ENCODE data around the gene SH3PXD2A. TPM values are rescaled to one million over a fixed set of nuclear protein-coding genes. Genes with fewer than 3 reads are reported as not detected.

Gene SH3PXD2A
- total and polyA plus RNA-seq, 10 of the 15 experiments (the other 5 are each of a cell fraction or from before 2014, with no cell fraction given), result 0.63 to 14.0 (median 4.4) TPM

- ChIA-PET RAD21 (ENCODE audit: unreplicated experiment) (no interaction called here), SMC1A (ENCODE audit: uncharacterized antibody, unreplicated experiment) (no interaction called here), CTCF (interaction anchor here (0.8 to 1.4 kb wide), 2 partner anchors 8 to 87 kb away, joined by 3 to 6 read pairs; no protein-coding TSS in a partner anchor), POLR2A (no interaction called here)
- no peak overlapping the region for H3K4me3 ChIP-seq
- FAIRE-seq (no peak), DNase-seq (ENCODE audit: low read depth, low spot score) (no peak), ATAC-seq (no peak)
- intact Hi-C loops (cut with micrococcal nuclease; ENCODE audit: unreplicated experiment), result no loop called here
- 56% methylated on average over 7 of the region's 9 CpGs for WGBS (ENCODE audit: insufficient coverage, insufficient replicate concordance, low lambda C conversion rate, missing lambda C conversion rate)
- no TSS peak for BruUV-seq (replicated peaks)
- H3K27me3 ChIP-seq (replicated peaks in 1 of 2; ENCODE audit: control insufficient read depth in 2 of 2, insufficient read depth in 2 of 2, low read length in 1 of 2), result no peaks in the 10 kb centered on the region
- in situ Hi-C loops (cut with MboI), result no loop called here
- H3K4me2 ChIP-seq (ENCODE audit: control insufficient read depth, insufficient read depth), result no peak overlapping the region
- H3K36me3 ChIP-seq (ENCODE audit: control insufficient read depth in 2 of 2, insufficient read depth in 2 of 2, low read length in 1 of 2), result no peaks in the 10 kb centered on the region
- no peak overlapping the region for H3K27ac ChIP-seq (ENCODE audit: control insufficient read depth, insufficient read depth)
- H3K4me1 ChIP-seq (ENCODE audit: control insufficient read depth, insufficient read depth, low read length), result no peaks in the 10 kb centered on the region
- no peaks in the 10 kb centered on the region for H4K20me1 ChIP-seq (ENCODE audit: control insufficient read depth, insufficient read depth)
- H3K9ac ChIP-seq (ENCODE audit: control insufficient read depth, insufficient read depth, low read length), result no peak overlapping the region
- TF ChIP-seq IRF3 (IDR thresholded peaks at IDR 0.05), result no peak
- no peak for TF ChIP-seq HDAC6 (IDR thresholded peaks at IDR 0.05; ENCODE audit: unreplicated experiment)
- TF ChIP-seq YBX1 (IDR thresholded peaks at IDR 0.05), result no peak
- no peak for TF ChIP-seq POLR2A (IDR thresholded peaks at IDR 0.05; ENCODE audit: low read depth, low read length)
- no peak for TF ChIP-seq NBN (IDR thresholded peaks at IDR 0.05)
- no peak for TF ChIP-seq ESRRA (IDR thresholded peaks at IDR 0.05; ENCODE audit: low read length)
- no peak for TF ChIP-seq RB1 (IDR thresholded peaks at IDR 0.05; ENCODE audit: borderline replicate concordance)
- TF ChIP-seq ETV6 (conservative IDR thresholded peaks at IDR 0.05 in 1 of 2, IDR thresholded peaks at IDR 0.05 in 1 of 2; ENCODE audit: borderline replicate concordance in 1 of 2, low read depth in 1 of 2), result no peak
- no peak for TF ChIP-seq MYB (IDR thresholded peaks at IDR 0.05; ENCODE audit: borderline replicate concordance, low read depth, low read length)
- TF ChIP-seq GABPA (IDR thresholded peaks at IDR 0.05; ENCODE audit: low read depth), result no peak
- TF ChIP-seq NRF1 (conservative IDR thresholded peaks at IDR 0.05; ENCODE audit: low read depth, low read length), result no peak
- TF ChIP-seq IKZF1 (conservative IDR thresholded peaks at IDR 0.05), result no peak
- TF ChIP-seq SRF (IDR thresholded peaks at IDR 0.05; ENCODE audit: low read depth in 2 of 2, low read length in 2 of 2), result no peak
- TF ChIP-seq FOXK2 (IDR thresholded peaks at IDR 0.05), result no peak
- no peak for TF ChIP-seq STAT1 (conservative IDR thresholded peaks at IDR 0.05)
- TF ChIP-seq REST (IDR thresholded peaks at IDR 0.05; ENCODE audit: low read depth, low read length), result no peak
- no peak for TF ChIP-seq ZNF217 (IDR thresholded peaks at IDR 0.05)
- TF ChIP-seq IKZF2 (IDR thresholded peaks at IDR 0.05), result no peak
- no peak for TF ChIP-seq RCOR1 (conservative IDR thresholded peaks at IDR 0.05; ENCODE audit: low read depth, low read length)
- TF ChIP-seq TARDBP (IDR thresholded peaks at IDR 0.05; ENCODE audit: borderline replicate concordance), result no peak
- no peaks in the 10 kb centered on the region for H3K79me2 ChIP-seq (ENCODE audit: control insufficient read depth, insufficient read depth, low read length)
- H3K9me3 ChIP-seq (replicated peaks; ENCODE audit: control insufficient read depth, insufficient read depth, low read length), result no peaks in the 10 kb centered on the region
- H2AFZ ChIP-seq (ENCODE audit: control insufficient read depth, low read depth, low read length), result no peak overlapping the region
Measured at GRCh38 chr10:103839519-103839871, 15.9 kb downstream of the SH3PXD2A start.

All from GM12878 (cell line).